Subcutaneous adipose tissue (tissue), 4 donors: ENCODE data around the gene PRDM16. TPM values are rescaled to one million over a fixed set of nuclear protein-coding genes. Genes with fewer than 3 reads are reported as not detected.

ENCODE experiments used
- total RNA-seq, 4 donors: library from RNA; depleted of rRNA; stranded (reverse); fragments of >200 nt; gene quantifications; one replicate each; pipeline ENCODE4 v1.1.0, GENCODE V29; 2016
- TF ChIP-seq, protein P1 (sequence below): fragments of 450-650 bp; IDR thresholded peaks from one replicate; pipeline ENCODE4 v1.5.1; 2016; ENCODE audit warnings: low read depth, mild to moderate bottlenecking, control low read depth, antibody characterized with exemption, moderate library complexity

The PRDM16 gene
- total RNA-seq, 4 donors from 2014 or later = 0.82 to 1.7 (median 1.1) TPM

DNA sequence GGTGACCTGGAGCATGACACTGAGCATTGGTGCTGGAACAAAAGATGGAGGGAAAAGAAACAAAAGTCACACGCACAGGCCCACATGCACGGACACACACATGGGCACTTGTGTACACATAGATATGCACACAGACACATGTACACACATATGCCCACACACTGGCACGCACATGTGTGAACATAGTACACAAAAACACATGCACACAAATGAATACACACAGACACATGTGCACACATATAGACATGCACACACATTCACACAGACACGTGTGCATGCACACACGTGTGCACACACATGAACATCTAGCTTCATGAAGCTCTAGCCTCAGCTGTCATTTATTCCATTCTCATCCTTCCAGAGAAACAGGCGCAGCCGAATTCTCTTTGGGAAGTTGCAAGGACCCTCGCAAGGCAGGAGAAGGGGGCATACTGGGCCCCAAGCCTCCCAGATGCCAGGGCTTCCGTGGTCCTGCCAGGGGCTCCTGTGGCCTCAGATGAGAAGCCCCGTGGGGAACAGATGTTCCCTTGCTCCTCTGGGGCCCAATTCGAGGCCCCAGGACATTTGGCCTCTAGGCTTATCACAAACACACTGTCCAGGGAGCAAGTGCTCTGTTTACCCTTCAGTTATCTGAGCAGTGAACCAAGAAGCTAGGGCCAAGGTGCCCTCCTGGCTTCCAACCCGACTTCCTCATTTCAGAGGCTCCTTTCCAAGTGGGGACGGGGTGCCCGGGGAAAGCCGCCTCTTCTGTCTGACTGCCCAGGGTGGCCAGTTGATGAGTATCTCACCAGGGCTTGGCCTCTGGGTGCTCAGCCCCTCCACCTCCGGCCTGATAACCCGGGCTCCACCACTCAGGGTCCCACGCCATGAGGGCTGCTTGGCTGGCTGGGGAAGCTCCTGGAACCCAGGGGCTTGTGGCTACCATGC lies 269.1 kb downstream of the PRDM16 start:
- TF ChIP-seq, protein P1, sequence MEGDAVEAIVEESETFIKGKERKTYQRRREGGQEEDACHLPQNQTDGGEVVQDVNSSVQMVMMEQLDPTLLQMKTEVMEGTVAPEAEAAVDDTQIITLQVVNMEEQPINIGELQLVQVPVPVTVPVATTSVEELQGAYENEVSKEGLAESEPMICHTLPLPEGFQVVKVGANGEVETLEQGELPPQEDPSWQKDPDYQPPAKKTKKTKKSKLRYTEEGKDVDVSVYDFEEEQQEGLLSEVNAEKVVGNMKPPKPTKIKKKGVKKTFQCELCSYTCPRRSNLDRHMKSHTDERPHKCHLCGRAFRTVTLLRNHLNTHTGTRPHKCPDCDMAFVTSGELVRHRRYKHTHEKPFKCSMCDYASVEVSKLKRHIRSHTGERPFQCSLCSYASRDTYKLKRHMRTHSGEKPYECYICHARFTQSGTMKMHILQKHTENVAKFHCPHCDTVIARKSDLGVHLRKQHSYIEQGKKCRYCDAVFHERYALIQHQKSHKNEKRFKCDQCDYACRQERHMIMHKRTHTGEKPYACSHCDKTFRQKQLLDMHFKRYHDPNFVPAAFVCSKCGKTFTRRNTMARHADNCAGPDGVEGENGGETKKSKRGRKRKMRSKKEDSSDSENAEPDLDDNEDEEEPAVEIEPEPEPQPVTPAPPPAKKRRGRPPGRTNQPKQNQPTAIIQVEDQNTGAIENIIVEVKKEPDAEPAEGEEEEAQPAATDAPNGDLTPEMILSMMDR = no peak

DNA sequence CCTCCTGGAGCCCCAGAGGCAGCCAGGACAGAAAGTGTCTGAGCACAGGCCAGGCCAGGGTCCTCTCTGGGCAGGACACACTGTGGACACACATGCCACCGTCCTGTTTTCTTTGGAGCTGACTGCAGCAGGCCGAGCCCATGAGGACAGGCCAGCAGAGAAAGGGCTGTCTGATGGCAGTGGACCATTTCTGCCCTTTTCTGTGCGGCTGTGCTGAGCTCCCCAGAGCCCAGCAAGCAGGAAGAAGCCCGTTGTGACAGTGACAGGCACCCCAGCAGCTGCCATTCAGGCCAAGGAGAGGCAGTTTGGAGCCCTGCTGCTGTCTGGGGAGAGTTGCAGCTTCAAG lies 269.7 kb downstream of the PRDM16 start:
- TF ChIP-seq, protein P1 = no peak

DNA sequence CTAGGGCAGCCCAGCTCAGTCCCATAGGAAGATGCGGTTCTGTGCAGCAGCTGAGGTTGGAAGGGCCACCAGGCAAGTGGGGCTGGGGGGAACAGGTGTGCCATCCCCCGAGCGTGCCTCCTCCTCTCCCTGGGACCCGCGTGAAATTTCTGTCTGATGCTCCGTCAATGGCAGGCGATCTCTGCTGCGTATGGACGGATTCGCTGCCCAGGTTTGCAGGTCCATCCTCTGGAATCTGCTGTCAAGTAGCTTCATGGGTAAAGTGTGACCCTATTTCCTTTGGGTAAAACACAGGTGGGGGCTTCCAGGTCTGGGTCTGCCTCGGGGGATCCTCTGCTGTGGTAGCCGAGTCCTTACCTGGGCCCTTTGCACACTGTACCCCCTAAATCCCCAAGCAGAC lies 270.9 kb downstream of the PRDM16 start:
- TF ChIP-seq, protein P1 = no peak

DNA sequence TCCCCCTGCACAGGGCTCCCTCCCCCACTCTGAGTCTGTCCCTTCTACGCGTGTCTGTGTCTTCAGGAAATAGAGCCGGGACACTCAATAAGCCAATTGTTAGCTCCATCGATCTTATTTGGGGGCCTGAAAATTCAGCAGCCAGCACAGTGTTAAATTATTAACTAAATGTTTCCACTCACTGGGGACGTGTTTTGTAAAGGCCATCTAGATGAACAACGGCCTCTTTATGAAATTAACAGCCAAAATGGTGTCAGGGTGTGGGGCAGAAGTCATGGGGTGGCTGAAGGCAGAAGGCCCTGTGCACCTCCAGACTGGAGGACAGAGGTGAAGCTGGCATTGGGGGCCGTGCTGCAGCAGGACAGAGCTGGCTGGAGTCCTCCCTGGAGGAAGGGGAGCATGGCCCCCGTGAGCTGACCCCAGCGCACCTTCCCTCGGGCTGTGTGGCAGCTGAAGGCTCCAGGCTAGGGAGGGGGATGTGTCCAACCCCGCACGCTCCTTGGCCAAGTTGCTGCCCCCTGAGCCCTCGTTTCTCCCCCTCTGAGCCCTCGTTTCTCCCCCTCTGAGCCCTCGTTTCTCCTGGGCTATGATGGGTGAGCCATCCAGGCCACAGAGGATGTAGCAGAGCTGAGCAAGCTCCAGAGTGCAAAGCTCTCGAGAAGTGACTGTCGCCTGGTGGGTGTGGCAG lies 271.7 kb downstream of the PRDM16 start:
- TF ChIP-seq, protein P1 = no peak

DNA sequence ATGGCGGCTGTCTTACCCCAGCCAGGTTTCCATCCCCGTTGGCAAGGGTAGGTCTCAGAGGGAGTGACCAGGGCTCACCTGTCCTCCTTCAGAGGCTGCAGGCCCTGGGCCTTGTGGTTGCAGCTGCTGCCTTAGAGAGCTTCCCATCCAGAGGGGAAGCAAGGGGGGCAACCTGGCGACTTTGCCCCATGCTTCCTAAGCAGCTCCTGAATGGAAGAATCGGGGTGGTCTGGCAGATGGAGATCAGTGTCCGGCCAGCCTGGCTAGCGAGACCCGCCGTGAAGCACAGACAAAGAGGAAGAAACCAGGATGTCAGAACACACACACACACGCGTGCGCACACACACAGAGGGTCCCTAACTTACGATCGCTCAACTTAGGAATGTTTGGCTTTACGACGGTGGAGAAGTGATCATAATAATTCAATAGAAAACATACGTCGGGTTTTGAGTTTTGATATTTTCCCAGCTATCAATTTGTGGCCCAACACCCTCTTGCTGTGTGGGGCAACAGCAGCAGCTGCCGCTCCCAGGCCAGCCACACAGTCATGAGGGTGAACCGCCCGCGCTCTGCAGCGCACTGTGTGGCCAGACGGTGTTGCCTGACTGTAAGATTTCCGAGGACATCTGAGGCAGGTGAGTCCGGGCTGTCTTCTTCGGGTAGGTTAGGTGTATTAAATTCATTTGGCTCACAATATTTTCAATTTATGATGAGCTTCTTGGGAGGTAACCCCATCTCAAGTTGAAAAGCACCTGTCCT lies 272.4 kb downstream of the PRDM16 start:
- TF ChIP-seq, protein P1 = no peak

DNA sequence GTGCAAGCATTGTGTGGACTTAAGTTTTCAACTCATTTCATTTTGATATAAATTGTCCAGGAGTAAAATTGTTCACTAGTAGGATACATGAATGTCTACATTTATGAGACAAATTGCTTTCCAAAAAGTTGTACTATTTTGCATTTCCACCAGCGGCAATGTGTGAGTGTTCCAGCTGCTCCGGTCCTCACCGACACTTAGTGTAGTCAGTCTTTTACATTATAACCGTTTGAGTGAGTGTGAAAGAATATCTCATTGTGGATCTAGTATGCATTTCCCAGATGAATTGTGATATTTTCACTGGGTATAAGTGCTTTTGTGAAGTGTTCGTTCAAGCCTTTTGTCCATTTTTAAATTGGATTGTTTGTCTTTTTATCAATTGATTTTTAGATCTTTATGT lies 274.0 kb downstream of the PRDM16 start:
- TF ChIP-seq, protein P1 = no peak

DNA sequence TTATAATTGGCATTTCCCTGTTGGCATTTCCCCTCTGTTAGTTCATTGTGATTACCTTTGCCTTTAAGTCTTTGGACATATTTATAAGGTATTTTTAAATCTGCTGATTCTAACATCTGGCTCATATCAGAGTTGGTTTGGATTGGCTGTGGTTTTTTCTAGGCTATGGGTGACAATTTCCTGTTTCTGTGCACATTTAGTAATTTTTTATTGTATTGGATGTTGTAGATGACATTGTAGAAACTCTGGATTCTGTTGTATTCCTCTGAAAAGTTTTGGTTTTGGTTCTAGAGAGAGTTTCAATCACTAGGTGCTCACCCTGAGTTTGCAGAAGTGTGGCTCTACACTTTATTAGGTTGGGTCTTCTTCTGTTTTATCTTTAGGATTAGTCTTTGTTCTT lies 275.4 kb downstream of the PRDM16 start:
- TF ChIP-seq, protein P1 = no peak
